Cardiac muscle cell (in vitro differentiated cells and primary cell): ENCODE data around the gene ALDH5A1. TPM values are rescaled to one million over a fixed set of nuclear protein-coding genes. Genes with fewer than 3 reads are reported as not detected.

Experiments used
- DNase-seq, 2 donors: peaks; one replicate each; pipeline versions ENCODE4 v3.0.0 to v3.0.0-alpha.2; 2010 to 2017; ENCODE audit warnings: low read depth in 1 of 2, low spot score in 1 of 2
- H3K27ac ChIP-seq: fragments of 200-600 bp; sonication (generic); 2 replicates; pipeline ENCODE4 v1.5.1; 2016
- H3K27me3 ChIP-seq: fragments of 200-600 bp; sonication (generic); 2 replicates; pipeline ENCODE4 v1.6.0; 2016; ENCODE audit warnings: control low read depth
- H3K36me3 ChIP-seq: fragments of 200-600 bp; sonication (generic); 2 replicates; pipeline ENCODE4 v1.5.1; 2016; ENCODE audit warnings: control low read depth
- H3K4me1 ChIP-seq: fragments of 200-600 bp; sonication (generic); 2 replicates; pipeline ENCODE4 v1.8.1; 2017; ENCODE audit warnings: low read depth, mild to moderate bottlenecking, mixed run types
- H3K4me3 ChIP-seq: fragments of 200-600 bp; sonication (generic); 2 replicates; pipeline ENCODE4 v1.5.1; 2016; ENCODE audit warnings: mild to moderate bottlenecking
- H3K9me3 ChIP-seq: fragments of 200-600 bp; sonication (generic); 2 replicates; pipeline ENCODE4 v1.5.1; 2017; ENCODE audit warnings: low read depth, mild to moderate bottlenecking, control low read depth
- polyA plus RNA-seq: library from polyadenylated mRNA; unstranded; fragments of >200 nt; fragmentation: Nextera tagmentation; extraction: Ambion mirVana; gene quantifications from 2 replicates; pipeline ENCODE4 v1.2.1, GENCODE V29; 2016
- total RNA-seq: library from RNA; depleted of rRNA; stranded (reverse); fragments of >200 nt; gene quantifications from 2 replicates; pipeline ENCODE4 v1.2.3, GENCODE V29; 2016
- TF ChIP-seq, protein P1 (sequence below): IDR thresholded peaks from 2 replicates; pipeline ENCODE4 v1.5.1; 2012; ENCODE audit warnings: low read depth, mild to moderate bottlenecking, low read length

ALDH5A1 gene
- total and polyA plus RNA-seq, 2 experiments from 2014 or later = 10.4 to 15.0 TPM

DNA sequence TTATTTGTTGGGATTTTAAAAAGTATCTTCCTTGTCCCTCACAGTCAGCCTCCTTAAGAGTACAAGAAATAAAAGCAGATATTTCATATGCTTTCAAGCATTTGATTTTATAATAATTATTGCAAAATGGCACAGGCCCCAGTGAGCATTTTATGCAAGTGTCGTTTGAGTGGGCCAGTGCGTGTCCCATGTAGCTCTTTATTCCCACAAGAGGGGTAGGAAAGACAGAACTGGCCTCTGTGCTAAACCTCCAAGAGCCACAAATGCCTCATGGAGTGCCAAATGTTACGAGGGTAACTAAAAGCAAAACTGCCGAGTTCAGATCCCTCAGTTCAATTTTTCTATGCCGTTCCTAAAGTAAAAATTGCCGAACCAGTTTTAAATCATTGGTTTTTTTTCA is 18.1 kb upstream of the ALDH5A1 start:
- Histone ChIP-seq H3K27me3 (no peaks in the 10 kb centered on the region), H3K9me3 (no peaks in the 10 kb centered on the region), H3K4me3 (no peak overlapping the region), H3K36me3 (no peaks in the 10 kb centered on the region), H3K27ac (no peak overlapping the region), H3K4me1 (no peaks in the 10 kb centered on the region)
- DNase-seq = no peak
- TF ChIP-seq, protein P1, sequence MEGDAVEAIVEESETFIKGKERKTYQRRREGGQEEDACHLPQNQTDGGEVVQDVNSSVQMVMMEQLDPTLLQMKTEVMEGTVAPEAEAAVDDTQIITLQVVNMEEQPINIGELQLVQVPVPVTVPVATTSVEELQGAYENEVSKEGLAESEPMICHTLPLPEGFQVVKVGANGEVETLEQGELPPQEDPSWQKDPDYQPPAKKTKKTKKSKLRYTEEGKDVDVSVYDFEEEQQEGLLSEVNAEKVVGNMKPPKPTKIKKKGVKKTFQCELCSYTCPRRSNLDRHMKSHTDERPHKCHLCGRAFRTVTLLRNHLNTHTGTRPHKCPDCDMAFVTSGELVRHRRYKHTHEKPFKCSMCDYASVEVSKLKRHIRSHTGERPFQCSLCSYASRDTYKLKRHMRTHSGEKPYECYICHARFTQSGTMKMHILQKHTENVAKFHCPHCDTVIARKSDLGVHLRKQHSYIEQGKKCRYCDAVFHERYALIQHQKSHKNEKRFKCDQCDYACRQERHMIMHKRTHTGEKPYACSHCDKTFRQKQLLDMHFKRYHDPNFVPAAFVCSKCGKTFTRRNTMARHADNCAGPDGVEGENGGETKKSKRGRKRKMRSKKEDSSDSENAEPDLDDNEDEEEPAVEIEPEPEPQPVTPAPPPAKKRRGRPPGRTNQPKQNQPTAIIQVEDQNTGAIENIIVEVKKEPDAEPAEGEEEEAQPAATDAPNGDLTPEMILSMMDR = no peak

DNA sequence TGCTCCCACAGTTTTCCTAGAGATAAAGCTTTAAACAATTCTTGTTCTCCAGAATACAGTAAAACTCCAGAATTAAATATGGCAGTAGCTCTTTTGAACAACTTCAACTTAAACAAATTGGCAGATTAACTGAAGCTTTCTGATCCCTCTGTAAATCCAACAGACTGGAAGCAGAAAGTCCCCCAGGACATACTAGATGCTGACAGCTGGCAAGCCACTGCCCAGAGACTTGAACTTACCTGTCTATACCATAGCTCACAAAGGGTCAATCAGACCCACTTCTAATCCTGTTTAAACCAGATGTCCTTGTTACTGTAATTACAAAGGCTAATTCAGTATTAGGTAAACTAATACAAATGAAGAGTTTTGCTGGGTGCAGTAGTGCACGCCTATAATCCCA is 17.7 kb upstream of the ALDH5A1 start:
- TF ChIP-seq, protein P1 = no peak
- Histone ChIP-seq H3K27ac (no peak overlapping the region), H3K4me3 (no peak overlapping the region), H3K4me1 (no peaks in the 10 kb centered on the region), H3K9me3 (no peaks in the 10 kb centered on the region), H3K36me3 (no peaks in the 10 kb centered on the region), H3K27me3 (no peaks in the 10 kb centered on the region)
- no peak for DNase-seq

DNA sequence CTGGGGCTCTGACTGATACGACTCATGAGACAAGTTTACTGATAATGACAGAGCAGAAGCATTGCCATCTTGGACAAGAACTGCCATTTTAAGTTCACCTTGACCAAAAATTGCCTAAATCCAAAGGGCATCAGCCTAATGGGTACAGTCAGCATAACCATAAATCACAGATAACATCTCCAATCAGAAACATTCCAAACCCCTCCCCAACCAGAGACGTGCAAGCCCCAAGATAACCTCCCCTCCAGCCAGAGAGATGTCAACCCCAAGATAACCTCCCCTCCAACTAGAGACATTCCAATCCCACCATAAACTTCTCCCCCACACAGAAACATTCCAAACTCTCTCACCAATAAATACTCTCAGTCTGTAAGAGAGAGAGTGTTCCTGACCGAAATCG is 15.9 kb upstream of the ALDH5A1 start:
- no peak overlapping the region for H3K4me3 ChIP-seq
- no peaks in the 10 kb centered on the region for H3K27me3 ChIP-seq
- TF ChIP-seq, protein P1 = no peak
- H3K36me3 ChIP-seq = no peaks in the 10 kb centered on the region
- no peaks in the 10 kb centered on the region for H3K9me3 ChIP-seq
- no peaks in the 10 kb centered on the region for H3K4me1 ChIP-seq
- no peak overlapping the region for H3K27ac ChIP-seq
- no peak for DNase-seq

DNA sequence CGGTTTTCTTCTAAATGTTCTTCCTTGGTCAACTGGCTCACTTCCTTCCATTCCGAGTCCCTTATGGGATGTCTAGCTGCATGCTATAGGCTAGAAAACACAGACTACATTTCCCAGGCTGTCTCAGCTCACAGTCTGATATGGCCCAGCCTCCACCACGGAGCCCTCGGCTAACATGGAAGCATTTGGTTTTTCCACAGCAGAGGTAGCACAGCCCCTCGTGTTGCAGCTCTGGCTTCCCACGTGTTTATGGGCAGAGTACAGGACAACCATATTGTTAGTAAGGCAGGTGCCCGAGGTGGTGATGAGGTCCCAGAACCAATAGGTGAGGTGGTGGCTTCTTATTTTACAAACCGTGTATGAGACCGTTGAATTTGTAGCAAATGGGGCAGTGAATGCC is 14.1 kb upstream of the ALDH5A1 start:
- H3K36me3 ChIP-seq = no peaks in the 10 kb centered on the region
- no peaks in the 10 kb centered on the region for H3K4me1 ChIP-seq
- H3K9me3 ChIP-seq = no peaks in the 10 kb centered on the region
- H3K27me3 ChIP-seq = no peaks in the 10 kb centered on the region
- H3K4me3 ChIP-seq = no peak overlapping the region
- no peak for DNase-seq
- no peak overlapping the region for H3K27ac ChIP-seq
- TF ChIP-seq, protein P1 = no peak

DNA sequence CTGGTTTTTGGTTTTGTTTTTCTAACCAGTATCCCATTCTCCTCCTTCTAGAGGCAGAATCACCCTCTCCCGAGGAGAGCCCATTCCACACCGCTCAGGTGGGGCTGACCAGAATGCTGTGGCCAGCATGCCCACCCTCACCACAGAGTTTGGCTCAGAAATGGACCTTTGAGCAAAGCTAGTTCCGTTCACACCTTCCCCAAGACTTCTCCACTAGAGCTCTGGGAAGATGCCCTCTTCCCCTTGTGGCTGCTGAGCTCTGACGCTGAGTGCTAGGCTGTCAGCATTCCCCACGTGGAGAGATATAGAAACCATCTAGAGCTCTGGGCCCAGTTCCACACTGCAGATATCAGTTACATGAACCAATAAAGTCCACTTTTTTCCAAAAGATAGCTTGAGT is 13.3 kb upstream of the ALDH5A1 start:
- Histone ChIP-seq H3K27me3 (no peaks in the 10 kb centered on the region), H3K9me3 (no peaks in the 10 kb centered on the region), H3K27ac (no peak overlapping the region), H3K4me3 (no peak overlapping the region), H3K4me1 (no peaks in the 10 kb centered on the region), H3K36me3 (no peaks in the 10 kb centered on the region)
- TF ChIP-seq, protein P1 = no peak
- DNase-seq = peak in 1 of 2 donors; percentile 14
